Vagina (tissue), 2 donors: ENCODE data around the gene TLCD2.

ENCODE experiments used
- POLR2A ChIP-seq, 2 donors: fragments of 450-650 bp; IDR thresholded peaks; one replicate each; pipeline ENCODE4 v1.6.1; 2017; ENCODE audit warnings: antibody characterized with exemption in 2 of 2, mild to moderate bottlenecking in 2 of 2, moderate library complexity in 2 of 2
- POLR2AphosphoS5 ChIP-seq, 2 donors: sonication (generic); formaldehyde crosslinking; IDR thresholded peaks; one replicate each; pipeline ENCODE4 v1.9.0; 2017; ENCODE audit warnings: antibody characterized with exemption in 2 of 2, mild to moderate bottlenecking in 2 of 2, low read depth in 1 of 2; ENCODE audit not compliant: insufficient read depth in 1 of 2
- TF ChIP-seq, protein P1 (sequence below), 3 experiments: fragments of 450-650 bp in 2 of 3; fragments of 200-600 bp in 1 of 3; sonication (generic) in 1 of 3; IDR thresholded peaks; one replicate each; pipeline ENCODE4 v1.5.1; 2017 to 2019; ENCODE audit warnings: antibody characterized with exemption in 3 of 3, mild to moderate bottlenecking in 2 of 3, moderate library complexity in 2 of 3

DNA sequence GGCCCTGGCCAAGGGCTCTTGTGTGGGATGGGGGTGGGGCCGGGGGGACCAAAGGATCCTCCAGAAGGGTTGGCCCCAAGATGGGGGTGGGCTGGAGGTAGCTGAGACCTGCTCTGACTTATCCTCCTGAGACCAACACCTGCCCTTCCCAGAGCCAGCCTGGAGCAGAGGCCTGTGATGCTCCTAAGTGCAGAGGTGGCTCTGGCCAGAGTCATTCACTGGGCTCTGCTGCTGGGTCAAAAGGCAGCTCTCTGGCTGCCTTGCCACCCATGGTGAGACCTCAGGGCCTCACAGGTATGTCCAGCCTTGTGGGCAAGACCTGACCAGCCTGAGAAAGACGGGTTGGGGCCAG, 32.9 kb upstream of the TLCD2 start:
- TF ChIP-seq POLR2AphosphoS5 (IDR thresholded peaks at IDR 0.05; ENCODE audit: insufficient read depth in 1 of 2, low read depth in 1 of 2) (no peak), POLR2A (IDR thresholded peaks at IDR 0.05) (no peak)
- TF ChIP-seq, protein P1, sequence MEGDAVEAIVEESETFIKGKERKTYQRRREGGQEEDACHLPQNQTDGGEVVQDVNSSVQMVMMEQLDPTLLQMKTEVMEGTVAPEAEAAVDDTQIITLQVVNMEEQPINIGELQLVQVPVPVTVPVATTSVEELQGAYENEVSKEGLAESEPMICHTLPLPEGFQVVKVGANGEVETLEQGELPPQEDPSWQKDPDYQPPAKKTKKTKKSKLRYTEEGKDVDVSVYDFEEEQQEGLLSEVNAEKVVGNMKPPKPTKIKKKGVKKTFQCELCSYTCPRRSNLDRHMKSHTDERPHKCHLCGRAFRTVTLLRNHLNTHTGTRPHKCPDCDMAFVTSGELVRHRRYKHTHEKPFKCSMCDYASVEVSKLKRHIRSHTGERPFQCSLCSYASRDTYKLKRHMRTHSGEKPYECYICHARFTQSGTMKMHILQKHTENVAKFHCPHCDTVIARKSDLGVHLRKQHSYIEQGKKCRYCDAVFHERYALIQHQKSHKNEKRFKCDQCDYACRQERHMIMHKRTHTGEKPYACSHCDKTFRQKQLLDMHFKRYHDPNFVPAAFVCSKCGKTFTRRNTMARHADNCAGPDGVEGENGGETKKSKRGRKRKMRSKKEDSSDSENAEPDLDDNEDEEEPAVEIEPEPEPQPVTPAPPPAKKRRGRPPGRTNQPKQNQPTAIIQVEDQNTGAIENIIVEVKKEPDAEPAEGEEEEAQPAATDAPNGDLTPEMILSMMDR (IDR thresholded peaks at IDR 0.05) = no peak
